HepG2 (cell line): ENCODE data around the gene MAN2B2. TPM values are rescaled to one million over a fixed set of nuclear protein-coding genes. Genes with fewer than 3 reads are reported as not detected.
A peak's percentile ranks its signal among the peaks of the same experiment; 100 is the strongest.

ENCODE experiments used
- EED ChIP-seq: sonication (generic); formaldehyde crosslinking; IDR thresholded peaks from 2 replicates; pipeline ENCODE4 v1.5.0; 2020; ENCODE audit warnings: mild to moderate bottlenecking, missing genetic modification reagents
- KLF9 ChIP-seq: IDR thresholded peaks from 2 replicates; pipeline ENCODE4 v1.6.1; 2016; ENCODE audit warnings: low read depth
- KMT2A ChIP-seq: sonication (generic); formaldehyde crosslinking; IDR thresholded peaks from 2 replicates; pipeline ENCODE4 v1.4.0; 2020; ENCODE audit warnings: missing genetic modification reagents
- NR2F2 ChIP-seq: IDR thresholded peaks from 2 replicates; pipeline ENCODE4 v1.6.1; 2012; ENCODE audit warnings: low read depth, inconsistent platforms, borderline replicate concordance
- RAD51 ChIP-seq: fragments of 450-650 bp; IDR thresholded peaks from 2 replicates; pipeline ENCODE4 v1.6.1; 2016; ENCODE audit warnings: borderline replicate concordance
- ZFP36 ChIP-seq: fragments of 150-350 bp; IDR thresholded peaks from 2 replicates; pipeline ENCODE4 v1.6.1; 2018; ENCODE audit warnings: borderline replicate concordance, low read length, low read depth; ENCODE audit not compliant: partially characterized antibody
- ZFX ChIP-seq: sonication (generic); formaldehyde crosslinking; IDR thresholded peaks from 2 replicates; pipeline ENCODE4 v1.4.0; 2020; ENCODE audit warnings: mild to moderate bottlenecking, low read depth, missing genetic modification reagents, moderate library complexity
- ZGPAT ChIP-seq: IDR thresholded peaks from 2 replicates; pipeline ENCODE4 v1.6.1; 2016; ENCODE audit warnings: mild to moderate bottlenecking
- ZMYM4 ChIP-seq: sonication (generic); formaldehyde crosslinking; IDR thresholded peaks from 2 replicates; pipeline ENCODE4 v1.8.1; 2023; ENCODE audit warnings: mild to moderate bottlenecking, missing genetic modification reagents
- ZNF180 ChIP-seq: sonication (generic); formaldehyde crosslinking; IDR thresholded peaks from 2 replicates; pipeline ENCODE4 v1.4.0; 2020; ENCODE audit warnings: low read depth, missing genetic modification reagents, borderline replicate concordance
- ZNF773 ChIP-seq: sonication (generic); formaldehyde crosslinking; IDR thresholded peaks from 2 replicates; pipeline ENCODE4 v1.4.0; 2020; ENCODE audit warnings: missing genetic modification reagents, borderline replicate concordance
- polyA plus RNA-seq, 8 experiments: library from polyadenylated mRNA; depleted of rRNA in 3 of 8; stranded (reverse) in 7 of 8; unstranded in 1 of 8; fragments of >200 nt; fragmentation: Illumina TruSeq in 4 of 8; extraction: Trizol in 4 of 8; gene quantifications; 2 replicates each; pipeline versions ENCODE4 v1.2.1 to v1.2.3, GENCODE V29; 2011 to 2016; ENCODE audit warnings: low read depth in 4 of 8, missing spikeins in 1 of 8, mixed read lengths in 1 of 8; ENCODE audit not compliant: insufficient read depth in 1 of 8
- total RNA-seq, 5 experiments: library from RNA; depleted of rRNA; stranded (reverse); fragments of >200 nt; fragmentation: Illumina TruSeq; extraction: Trizol; gene quantifications; 2 replicates each; pipeline ENCODE4 v1.2.3, GENCODE V29; 2016; ENCODE audit warnings: low read depth in 1 of 5
- TF ChIP-seq, protein P1 (sequence below): sonication (generic); formaldehyde crosslinking; IDR thresholded peaks from one replicate; pipeline ENCODE4 v1.5.1; 2020; ENCODE audit warnings: mild to moderate bottlenecking, missing genetic modification reagents; ENCODE audit errors: not compliant biosample characterization
- TF ChIP-seq, protein P2 (sequence below): sonication (generic); formaldehyde crosslinking; IDR thresholded peaks from 2 replicates; pipeline ENCODE4 v1.4.0; 2020; ENCODE audit warnings: missing genetic modification reagents, mild to moderate bottlenecking, borderline replicate concordance
- TF ChIP-seq, protein P3 (sequence below): IDR thresholded peaks from 2 replicates; pipeline ENCODE4 v1.6.1; 2016; ENCODE audit warnings: low read depth

Gene MAN2B2
- total and polyA plus RNA-seq, 2 of the 13 experiments (the other 11 are each of a cell fraction or from before 2014, with no cell fraction given): 4.8 to 5.4 TPM

- no peak for TF ChIP-seq RAD51
- no peak for TF ChIP-seq ZNF773 (CRISPR knock-in tag)
- no peak for TF ChIP-seq KMT2A (CRISPR knock-in tag)
- no peak for TF ChIP-seq ZFP36
- TF ChIP-seq NR2F2: 0 out of 2 replicates have a peak, but pooled peaks have one; percentile 50
- TF ChIP-seq KLF9: no peak
- 0 out of 2 replicates have a peak, but pooled peaks have one; percentile 21 for TF ChIP-seq ZMYM4 (CRISPR knock-in tag)
- TF ChIP-seq EED (CRISPR knock-in tag): no peak
- TF ChIP-seq, protein P1, sequence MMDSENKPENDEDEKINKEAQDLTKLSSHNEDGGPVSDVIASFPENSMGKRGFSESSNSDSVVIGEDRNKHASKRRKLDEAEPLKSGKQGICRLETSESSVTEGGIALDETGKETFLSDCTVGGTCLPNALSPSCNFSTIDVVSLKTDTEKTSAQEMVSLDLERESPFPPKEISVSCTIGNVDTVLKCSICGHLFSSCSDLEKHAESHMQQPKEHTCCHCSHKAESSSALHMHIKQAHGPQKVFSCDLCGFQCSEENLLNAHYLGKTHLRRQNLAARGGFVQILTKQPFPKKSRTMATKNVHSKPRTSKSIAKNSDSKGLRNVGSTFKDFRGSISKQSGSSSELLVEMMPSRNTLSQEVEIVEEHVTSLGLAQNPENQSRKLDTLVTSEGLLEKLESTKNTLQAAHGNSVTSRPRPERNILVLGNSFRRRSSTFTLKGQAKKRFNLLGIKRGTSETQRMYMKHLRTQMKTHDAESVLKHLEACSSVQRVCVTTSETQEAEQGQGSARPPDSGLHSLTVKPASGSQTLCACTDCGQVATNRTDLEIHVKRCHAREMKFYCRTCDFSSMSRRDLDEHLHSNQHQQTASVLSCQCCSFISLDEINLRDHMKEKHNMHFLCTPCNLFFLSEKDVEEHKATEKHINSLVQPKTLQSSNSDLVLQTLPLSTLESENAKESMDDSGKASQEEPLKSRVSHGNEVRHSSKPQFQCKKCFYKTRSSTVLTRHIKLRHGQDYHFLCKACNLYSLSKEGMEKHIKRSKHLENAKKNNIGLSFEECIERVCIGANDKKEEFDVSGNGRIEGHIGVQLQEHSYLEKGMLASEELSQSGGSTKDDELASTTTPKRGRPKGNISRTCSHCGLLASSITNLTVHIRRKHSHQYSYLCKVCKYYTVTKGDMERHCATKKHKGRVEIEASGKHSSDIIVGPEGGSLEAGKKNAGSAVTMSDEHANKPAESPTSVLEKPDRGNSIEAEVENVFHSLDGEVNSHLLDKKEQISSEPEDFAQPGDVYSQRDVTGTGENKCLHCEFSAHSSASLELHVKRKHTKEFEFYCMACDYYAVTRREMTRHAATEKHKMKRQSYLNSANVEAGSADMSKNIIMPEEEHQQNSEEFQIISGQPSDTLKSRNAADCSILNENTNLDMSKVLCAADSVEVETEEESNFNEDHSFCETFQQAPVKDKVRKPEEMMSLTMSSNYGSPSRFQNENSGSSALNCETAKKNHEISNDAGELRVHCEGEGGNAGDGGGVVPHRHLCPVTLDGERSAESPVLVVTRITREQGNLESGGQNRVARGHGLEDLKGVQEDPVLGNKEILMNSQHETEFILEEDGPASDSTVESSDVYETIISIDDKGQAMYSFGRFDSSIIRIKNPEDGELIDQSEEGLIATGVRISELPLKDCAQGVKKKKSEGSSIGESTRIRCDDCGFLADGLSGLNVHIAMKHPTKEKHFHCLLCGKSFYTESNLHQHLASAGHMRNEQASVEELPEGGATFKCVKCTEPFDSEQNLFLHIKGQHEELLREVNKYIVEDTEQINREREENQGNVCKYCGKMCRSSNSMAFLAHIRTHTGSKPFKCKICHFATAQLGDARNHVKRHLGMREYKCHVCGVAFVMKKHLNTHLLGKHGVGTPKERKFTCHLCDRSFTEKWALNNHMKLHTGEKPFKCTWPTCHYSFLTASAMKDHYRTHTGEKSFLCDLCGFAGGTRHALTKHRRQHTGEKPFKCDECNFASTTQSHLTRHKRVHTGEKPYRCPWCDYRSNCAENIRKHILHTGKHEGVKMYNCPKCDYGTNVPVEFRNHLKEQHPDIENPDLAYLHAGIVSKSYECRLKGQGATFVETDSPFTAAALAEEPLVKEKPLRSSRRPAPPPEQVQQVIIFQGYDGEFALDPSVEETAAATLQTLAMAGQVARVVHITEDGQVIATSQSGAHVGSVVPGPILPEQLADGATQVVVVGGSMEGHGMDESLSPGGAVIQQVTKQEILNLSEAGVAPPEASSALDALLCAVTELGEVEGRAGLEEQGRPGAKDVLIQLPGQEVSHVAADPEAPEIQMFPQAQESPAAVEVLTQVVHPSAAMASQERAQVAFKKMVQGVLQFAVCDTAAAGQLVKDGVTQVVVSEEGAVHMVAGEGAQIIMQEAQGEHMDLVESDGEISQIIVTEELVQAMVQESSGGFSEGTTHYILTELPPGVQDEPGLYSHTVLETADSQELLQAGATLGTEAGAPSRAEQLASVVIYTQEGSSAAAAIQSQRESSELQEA (CRISPR knock-in tag): no peak
- no peak for TF ChIP-seq ZFX (CRISPR knock-in tag)
- TF ChIP-seq, protein P2, sequence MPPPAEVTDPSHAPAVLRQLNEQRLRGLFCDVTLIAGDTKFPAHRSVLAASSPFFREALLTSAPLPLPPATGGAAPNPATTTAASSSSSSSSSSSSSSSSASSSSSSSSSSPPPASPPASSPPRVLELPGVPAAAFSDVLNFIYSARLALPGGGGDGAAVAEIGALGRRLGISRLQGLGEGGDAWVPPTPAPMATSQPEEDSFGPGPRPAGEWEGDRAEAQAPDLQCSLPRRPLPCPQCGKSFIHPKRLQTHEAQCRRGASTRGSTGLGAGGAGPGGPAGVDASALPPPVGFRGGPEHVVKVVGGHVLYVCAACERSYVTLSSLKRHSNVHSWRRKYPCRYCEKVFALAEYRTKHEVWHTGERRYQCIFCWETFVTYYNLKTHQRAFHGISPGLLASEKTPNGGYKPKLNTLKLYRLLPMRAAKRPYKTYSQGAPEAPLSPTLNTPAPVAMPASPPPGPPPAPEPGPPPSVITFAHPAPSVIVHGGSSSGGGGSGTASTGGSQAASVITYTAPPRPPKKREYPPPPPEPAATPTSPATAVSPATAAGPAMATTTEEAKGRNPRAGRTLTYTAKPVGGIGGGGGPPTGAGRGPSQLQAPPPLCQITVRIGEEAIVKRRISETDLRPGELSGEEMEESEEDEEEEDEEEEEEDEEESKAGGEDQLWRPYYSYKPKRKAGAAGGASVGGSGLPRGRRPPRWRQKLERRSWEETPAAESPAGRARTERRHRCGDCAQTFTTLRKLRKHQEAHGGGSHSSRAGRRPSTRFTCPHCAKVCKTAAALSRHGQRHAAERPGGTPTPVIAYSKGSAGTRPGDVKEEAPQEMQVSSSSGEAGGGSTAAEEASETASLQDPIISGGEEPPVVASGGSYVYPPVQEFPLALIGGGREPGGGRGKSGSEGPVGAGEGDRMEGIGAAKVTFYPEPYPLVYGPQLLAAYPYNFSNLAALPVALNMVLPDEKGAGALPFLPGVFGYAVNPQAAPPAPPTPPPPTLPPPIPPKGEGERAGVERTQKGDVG (CRISPR knock-in tag): no peak
- peak; percentile 62; the same call in 1 of the 2 replicates for TF ChIP-seq ZGPAT
- TF ChIP-seq ZNF180 (CRISPR knock-in tag): no peak
- TF ChIP-seq, protein P3, sequence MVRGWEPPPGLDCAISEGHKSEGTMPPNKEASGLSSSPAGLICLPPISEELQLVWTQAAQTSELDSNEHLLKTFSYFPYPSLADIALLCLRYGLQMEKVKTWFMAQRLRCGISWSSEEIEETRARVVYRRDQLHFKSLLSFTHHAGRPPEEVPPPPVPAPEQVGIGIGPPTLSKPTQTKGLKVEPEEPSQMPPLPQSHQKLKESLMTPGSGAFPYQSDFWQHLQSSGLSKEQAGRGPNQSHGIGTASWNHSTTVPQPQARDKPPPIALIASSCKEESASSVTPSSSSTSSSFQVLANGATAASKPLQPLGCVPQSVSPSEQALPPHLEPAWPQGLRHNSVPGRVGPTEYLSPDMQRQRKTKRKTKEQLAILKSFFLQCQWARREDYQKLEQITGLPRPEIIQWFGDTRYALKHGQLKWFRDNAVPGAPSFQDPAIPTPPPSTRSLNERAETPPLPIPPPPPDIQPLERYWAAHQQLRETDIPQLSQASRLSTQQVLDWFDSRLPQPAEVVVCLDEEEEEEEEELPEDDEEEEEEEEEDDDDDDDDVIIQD (CRISPR knock-in tag): no peak
Measured at GRCh38 chr4:6539009-6539764, 35.8 kb upstream of the MAN2B2 start (continued).
